ENCODE results near the gene GRIN2A.

GRIN2A gene

GRCh38 chr16:10083301-10083700, 98.9 kb downstream of the GRIN2A start:
- DNase-seq (ENCODE audit: extremely low spot score), result no peak
- TF ChIP-seq, protein P1, sequence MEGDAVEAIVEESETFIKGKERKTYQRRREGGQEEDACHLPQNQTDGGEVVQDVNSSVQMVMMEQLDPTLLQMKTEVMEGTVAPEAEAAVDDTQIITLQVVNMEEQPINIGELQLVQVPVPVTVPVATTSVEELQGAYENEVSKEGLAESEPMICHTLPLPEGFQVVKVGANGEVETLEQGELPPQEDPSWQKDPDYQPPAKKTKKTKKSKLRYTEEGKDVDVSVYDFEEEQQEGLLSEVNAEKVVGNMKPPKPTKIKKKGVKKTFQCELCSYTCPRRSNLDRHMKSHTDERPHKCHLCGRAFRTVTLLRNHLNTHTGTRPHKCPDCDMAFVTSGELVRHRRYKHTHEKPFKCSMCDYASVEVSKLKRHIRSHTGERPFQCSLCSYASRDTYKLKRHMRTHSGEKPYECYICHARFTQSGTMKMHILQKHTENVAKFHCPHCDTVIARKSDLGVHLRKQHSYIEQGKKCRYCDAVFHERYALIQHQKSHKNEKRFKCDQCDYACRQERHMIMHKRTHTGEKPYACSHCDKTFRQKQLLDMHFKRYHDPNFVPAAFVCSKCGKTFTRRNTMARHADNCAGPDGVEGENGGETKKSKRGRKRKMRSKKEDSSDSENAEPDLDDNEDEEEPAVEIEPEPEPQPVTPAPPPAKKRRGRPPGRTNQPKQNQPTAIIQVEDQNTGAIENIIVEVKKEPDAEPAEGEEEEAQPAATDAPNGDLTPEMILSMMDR (IDR thresholded peaks at IDR 0.05; ENCODE audit: control extremely low read depth, extremely low read depth, low read depth, missing control alignments), result no peak
- ChIA-PET POLR2A (no interaction called here), CTCF (no interaction called here)

DNA sequence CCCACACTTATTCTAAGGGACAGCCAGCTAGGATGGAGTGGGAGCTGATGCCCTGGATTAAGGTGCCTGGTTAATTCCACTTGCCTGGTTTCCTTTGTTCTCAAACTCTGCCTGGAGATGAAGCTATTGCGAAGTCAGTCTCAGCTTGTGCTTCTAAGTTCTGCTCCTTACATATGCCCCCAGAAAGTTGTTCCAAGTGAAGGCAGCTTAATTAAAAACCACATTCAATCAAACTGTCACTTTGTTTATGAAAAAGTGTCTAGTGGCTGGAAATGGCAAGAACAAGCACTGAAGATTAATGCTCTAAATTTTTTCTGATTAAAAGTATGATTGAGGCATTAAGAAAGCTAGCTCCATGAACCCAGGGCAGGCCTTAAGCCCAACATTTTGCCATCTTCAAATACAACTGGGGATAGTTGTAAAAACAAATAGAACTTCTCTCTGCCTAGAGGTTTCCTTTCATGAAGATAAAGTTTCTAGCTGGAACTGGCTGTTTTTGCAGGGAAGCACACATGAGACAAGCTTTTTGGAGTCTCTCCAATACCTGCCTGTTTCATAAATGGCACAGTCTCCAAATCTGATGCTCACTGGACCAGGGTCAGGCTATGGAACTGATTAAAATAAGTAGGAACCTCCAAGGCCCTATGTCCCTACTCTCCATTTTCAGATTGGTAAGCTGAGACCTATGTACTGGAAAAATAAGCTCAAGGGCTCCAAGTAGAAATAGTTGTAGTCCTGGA, 100.9 kb downstream of the GRIN2A start:
- DNase-seq (ENCODE audit: extremely low spot score), result no peak
- TF ChIP-seq, protein P1 (IDR thresholded peaks at IDR 0.05; ENCODE audit: control extremely low read depth, extremely low read depth, low read depth, missing control alignments), result no peak
- ChIA-PET POLR2A (no interaction called here), CTCF (no interaction called here)

- no peak for DNase-seq (ENCODE audit: extremely low spot score)
- CTCF ChIA-PET, result no interaction called here
- TF ChIP-seq, protein P1 (IDR thresholded peaks at IDR 0.05; ENCODE audit: control extremely low read depth, extremely low read depth, low read depth, missing control alignments), result no peak
- POLR2A ChIA-PET, result no interaction called here
Measured at GRCh38 chr16:10080051-10080772, 102.0 kb downstream of the GRIN2A start.

- POLR2A ChIA-PET, result no interaction called here
- DNase-seq (ENCODE audit: extremely low spot score), result no peak
- TF ChIP-seq, protein P1 (IDR thresholded peaks at IDR 0.05; ENCODE audit: control extremely low read depth, extremely low read depth, low read depth, missing control alignments), result no peak
- CTCF ChIA-PET, result interaction anchor here (0.7 kb wide), 1 partner anchor 10 kb away, joined by 3 read pairs; no protein-coding TSS in a partner anchor
Measured at GRCh38 chr16:10078541-10078949, 103.7 kb downstream of the GRIN2A start.

GRCh38 chr16:10077861-10078260, 104.4 kb downstream of the GRIN2A start:
- no peak for DNase-seq (ENCODE audit: extremely low spot score)
- TF ChIP-seq, protein P1 (IDR thresholded peaks at IDR 0.05; ENCODE audit: control extremely low read depth, extremely low read depth, low read depth, missing control alignments), result no peak
- CTCF ChIA-PET, result no interaction called here
- POLR2A ChIA-PET, result no interaction called here

GRCh38 chr16:10076037-10076436, 106.2 kb downstream of the GRIN2A start:
- ChIA-PET CTCF (no interaction called here), POLR2A (no interaction called here)
- TF ChIP-seq, protein P1 (IDR thresholded peaks at IDR 0.05; ENCODE audit: control extremely low read depth, extremely low read depth, low read depth, missing control alignments), result no peak
- no peak for DNase-seq (ENCODE audit: extremely low spot score)
